Lower leg skin (tissue), 3 donors: ENCODE measurements around the gene CADM4.

Source experiments
- POLR2A ChIP-seq, 2 donors: fragments of 450-650 bp; IDR thresholded peaks; one replicate each; pipeline ENCODE4 v1.6.1; 2016 to 2017; ENCODE audit warnings: antibody characterized with exemption in 2 of 2, mild to moderate bottlenecking in 1 of 2, moderate library complexity in 1 of 2
- TF ChIP-seq, protein P1 (sequence below), 3 donors: fragments of 450-650 bp; IDR thresholded peaks; one replicate each; pipeline ENCODE4 v1.5.1; 2016; ENCODE audit warnings: antibody characterized with exemption in 3 of 3, mild to moderate bottlenecking in 3 of 3, moderate library complexity in 2 of 3

DNA sequence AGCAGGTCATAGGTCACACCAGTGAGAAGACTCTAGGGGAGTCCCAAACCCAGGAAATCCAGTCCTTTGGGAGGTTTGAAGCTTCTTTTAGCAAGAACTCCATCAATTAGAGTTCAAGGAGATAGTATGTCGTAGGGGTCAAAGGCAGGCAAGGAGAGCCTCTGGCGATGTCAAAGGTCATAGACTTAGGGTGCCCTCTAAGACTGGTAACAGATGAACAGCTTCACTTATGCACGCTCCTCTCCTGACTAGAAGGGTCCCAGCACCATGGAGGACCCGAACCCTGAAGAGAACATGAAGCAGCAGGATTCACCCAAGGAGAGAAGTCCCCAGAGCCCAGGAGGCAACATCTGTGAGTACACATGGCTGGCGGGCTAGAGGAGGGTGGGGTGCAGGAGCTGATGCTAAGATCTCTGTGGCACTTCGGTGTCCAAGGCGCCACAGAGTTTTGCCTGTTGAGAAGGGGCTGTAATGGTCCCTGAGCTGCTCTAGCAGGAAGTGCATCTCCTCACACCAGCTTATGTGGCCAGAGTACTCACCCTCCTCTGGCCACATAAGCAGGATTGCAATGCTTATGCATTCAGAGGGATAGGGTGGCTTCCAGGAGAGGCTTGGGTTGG lies 42.7 kb downstream of the CADM4 start:
- TF ChIP-seq, protein P1, sequence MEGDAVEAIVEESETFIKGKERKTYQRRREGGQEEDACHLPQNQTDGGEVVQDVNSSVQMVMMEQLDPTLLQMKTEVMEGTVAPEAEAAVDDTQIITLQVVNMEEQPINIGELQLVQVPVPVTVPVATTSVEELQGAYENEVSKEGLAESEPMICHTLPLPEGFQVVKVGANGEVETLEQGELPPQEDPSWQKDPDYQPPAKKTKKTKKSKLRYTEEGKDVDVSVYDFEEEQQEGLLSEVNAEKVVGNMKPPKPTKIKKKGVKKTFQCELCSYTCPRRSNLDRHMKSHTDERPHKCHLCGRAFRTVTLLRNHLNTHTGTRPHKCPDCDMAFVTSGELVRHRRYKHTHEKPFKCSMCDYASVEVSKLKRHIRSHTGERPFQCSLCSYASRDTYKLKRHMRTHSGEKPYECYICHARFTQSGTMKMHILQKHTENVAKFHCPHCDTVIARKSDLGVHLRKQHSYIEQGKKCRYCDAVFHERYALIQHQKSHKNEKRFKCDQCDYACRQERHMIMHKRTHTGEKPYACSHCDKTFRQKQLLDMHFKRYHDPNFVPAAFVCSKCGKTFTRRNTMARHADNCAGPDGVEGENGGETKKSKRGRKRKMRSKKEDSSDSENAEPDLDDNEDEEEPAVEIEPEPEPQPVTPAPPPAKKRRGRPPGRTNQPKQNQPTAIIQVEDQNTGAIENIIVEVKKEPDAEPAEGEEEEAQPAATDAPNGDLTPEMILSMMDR (IDR thresholded peaks at IDR 0.05): no peak
- TF ChIP-seq POLR2A (IDR thresholded peaks at IDR 0.05): no peak
